ENCODE measurements around the gene KDM4B.

Gene KDM4B

DNA sequence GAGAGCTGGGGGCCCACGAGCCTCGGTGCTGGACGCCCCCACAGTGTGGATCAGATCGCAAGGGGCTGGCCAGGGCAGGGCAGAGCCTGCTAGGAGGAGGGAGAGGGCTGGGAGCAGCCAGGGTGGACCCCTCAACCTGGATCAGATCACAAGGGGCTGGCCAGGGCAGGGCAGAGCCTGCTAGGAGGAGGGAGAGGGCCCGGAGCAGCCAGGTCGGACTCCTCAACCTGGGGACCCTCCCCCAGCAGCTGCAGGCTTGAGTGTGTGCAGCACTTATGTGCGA, 126.6 kb downstream of the KDM4B start:
- Histone ChIP-seq H3K27ac (no peak overlapping the region), H3K4me3 (ENCODE audit: low read depth, low read length) (no peak overlapping the region), H3K36me3 (replicated peaks) (peaks cover 10% of the 10 kb centered on the region), H3K27me3 (replicated peaks) (no peaks in the 10 kb centered on the region)
- in situ Hi-C loops (cut with HindIII; ENCODE audit: low pct_ligation_motif_present, low sequenced_read_pairs) = no loop called here
- DNase-seq = no peak
- TF ChIP-seq, protein P1, sequence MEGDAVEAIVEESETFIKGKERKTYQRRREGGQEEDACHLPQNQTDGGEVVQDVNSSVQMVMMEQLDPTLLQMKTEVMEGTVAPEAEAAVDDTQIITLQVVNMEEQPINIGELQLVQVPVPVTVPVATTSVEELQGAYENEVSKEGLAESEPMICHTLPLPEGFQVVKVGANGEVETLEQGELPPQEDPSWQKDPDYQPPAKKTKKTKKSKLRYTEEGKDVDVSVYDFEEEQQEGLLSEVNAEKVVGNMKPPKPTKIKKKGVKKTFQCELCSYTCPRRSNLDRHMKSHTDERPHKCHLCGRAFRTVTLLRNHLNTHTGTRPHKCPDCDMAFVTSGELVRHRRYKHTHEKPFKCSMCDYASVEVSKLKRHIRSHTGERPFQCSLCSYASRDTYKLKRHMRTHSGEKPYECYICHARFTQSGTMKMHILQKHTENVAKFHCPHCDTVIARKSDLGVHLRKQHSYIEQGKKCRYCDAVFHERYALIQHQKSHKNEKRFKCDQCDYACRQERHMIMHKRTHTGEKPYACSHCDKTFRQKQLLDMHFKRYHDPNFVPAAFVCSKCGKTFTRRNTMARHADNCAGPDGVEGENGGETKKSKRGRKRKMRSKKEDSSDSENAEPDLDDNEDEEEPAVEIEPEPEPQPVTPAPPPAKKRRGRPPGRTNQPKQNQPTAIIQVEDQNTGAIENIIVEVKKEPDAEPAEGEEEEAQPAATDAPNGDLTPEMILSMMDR (IDR thresholded peaks at IDR 0.05; ENCODE audit: low read depth, low read length, missing control alignments) = no peak

DNA sequence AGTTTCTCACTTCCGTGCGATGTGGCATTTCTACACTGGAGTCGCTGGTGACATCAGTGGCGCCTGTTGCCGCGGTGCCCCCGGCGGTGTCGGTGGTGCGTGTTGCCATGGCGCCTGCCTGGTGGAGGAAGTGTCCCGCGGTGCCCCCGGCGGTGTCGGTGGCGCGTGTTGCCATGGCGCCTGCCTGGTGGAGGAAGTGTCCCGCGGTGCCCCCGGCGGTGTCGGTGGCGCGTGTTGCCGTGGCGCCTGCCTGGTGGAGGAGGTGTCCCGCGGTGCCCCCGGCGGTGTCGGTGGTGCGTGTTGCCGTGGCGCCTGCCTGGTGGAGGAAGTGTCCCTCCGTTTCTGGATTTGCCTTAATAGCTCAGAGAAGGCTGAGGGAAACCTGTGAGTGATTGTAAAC, 127.6 kb downstream of the KDM4B start:
- in situ Hi-C loops (cut with HindIII; ENCODE audit: low pct_ligation_motif_present, low sequenced_read_pairs) = no loop called here

DNA sequence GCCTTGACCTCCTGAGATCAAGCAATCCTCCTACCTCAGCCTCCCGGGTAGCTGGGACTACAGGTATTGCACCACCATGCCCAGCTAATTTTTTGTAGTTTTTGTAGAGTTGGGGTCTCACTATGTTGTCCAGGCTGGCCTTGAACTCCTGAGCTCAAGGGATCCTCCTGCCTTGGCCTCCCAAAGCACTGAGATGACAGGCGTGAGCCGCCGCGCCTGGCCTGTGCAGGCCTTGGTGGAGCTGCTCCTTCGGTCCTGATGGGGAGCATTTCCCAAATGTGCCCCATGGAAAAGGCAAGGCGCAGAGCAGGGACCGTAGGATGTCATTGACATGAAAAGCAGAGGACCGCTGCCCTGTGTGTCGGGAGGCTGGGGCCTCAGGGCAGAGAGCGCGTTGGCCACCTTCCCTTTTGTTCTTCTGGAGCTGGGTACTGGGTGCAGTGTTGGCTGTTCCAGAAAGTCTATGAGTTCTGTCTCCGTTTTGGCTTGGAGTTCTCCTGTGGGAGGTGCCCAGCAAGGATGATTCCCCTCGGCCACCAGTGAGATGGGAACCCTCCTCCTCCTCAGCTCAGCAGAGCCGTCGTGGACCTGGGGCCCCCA, 128.5 kb downstream of the KDM4B start:
- Histone ChIP-seq H3K4me3 (ENCODE audit: low read depth, low read length) (no peak overlapping the region), H3K36me3 (replicated peaks) (peaks cover 10% of the 10 kb centered on the region), H3K27me3 (replicated peaks) (no peaks in the 10 kb centered on the region), H3K27ac (no peak overlapping the region)
- TF ChIP-seq, protein P1 (IDR thresholded peaks at IDR 0.05; ENCODE audit: low read depth, low read length, missing control alignments) = no peak
- in situ Hi-C loops (cut with HindIII; ENCODE audit: low pct_ligation_motif_present, low sequenced_read_pairs) = no loop called here
- DNase-seq = no peak

More for the DNA sequence above, 127.6 kb downstream of the KDM4B start:
- no peaks in the 10 kb centered on the region for H3K27me3 ChIP-seq (replicated peaks)
- no peak overlapping the region for H3K27ac ChIP-seq
- DNase-seq = no peak
- H3K4me3 ChIP-seq (ENCODE audit: low read depth, low read length) = no peak overlapping the region
- H3K36me3 ChIP-seq (replicated peaks) = peaks cover 10% of the 10 kb centered on the region
- TF ChIP-seq, protein P1 (IDR thresholded peaks at IDR 0.05; ENCODE audit: low read depth, low read length, missing control alignments) = no peak

DNA sequence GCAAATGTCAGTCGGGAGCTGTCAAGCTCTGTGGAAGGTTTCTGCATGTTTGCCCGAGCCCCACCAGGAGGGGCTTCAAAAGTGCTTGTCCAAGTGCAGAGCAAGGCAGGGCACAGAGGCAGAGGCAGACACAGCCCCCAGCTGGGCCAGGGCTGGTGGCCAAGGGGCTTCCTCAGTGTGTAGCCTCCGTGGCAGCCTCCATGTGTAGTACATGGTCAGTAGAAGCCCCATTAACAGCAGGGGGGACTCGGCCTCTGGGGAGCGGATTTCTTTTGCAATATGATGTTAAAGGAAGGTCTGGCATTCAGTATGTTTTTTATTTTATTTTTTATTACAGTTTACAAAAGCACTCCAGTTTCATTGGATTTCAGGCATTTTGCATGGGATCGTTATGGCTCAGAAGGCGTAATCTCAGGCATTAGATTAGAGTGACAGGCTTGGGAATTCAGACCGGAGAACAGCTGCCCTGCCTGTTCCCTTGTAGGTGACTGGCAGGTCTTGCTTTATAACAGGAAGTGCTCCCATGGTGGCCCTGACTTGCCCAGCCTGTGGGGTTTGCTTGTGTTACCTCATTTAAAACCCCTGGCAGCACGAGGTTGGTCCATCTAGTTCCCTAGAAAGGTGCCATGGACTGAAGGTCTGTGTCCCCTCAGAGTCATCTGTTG, 129.2 kb downstream of the KDM4B start:
- no peaks in the 10 kb centered on the region for H3K27me3 ChIP-seq (replicated peaks)
- TF ChIP-seq, protein P1 (IDR thresholded peaks at IDR 0.05; ENCODE audit: low read depth, low read length, missing control alignments) = no peak
- in situ Hi-C loops (cut with HindIII; ENCODE audit: low pct_ligation_motif_present, low sequenced_read_pairs) = no loop called here
- DNase-seq = no peak
- peaks cover 10% of the 10 kb centered on the region for H3K36me3 ChIP-seq (replicated peaks)
- no peak overlapping the region for H3K4me3 ChIP-seq (ENCODE audit: low read depth, low read length)
- no peak overlapping the region for H3K27ac ChIP-seq

DNA sequence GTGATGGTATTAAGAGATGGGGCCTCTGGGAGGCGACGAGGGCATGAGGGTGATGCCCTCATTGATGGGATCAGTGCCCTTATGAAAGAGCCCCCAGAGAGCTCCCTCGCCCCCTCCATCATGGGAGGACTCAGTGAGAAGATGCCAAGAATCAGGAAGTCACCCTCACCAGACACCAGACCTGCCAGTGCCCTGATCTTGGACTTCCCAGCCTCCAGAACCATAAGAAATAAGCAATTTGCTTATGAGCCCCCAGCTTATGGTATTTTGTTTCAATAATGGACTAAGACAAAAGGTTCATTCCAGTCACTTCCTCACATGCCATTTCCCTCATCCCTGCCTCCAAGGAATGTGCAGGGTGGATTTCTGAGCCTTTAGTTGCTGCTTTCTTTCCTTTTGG, 129.7 kb downstream of the KDM4B start:
- in situ Hi-C loops (cut with HindIII; ENCODE audit: low pct_ligation_motif_present, low sequenced_read_pairs) = no loop called here
- no peak overlapping the region for H3K4me3 ChIP-seq (ENCODE audit: low read depth, low read length)
- H3K36me3 ChIP-seq (replicated peaks) = peaks cover 10% of the 10 kb centered on the region
- no peaks in the 10 kb centered on the region for H3K27me3 ChIP-seq (replicated peaks)
- no peak overlapping the region for H3K27ac ChIP-seq
- no peak for DNase-seq
- TF ChIP-seq, protein P1 (IDR thresholded peaks at IDR 0.05; ENCODE audit: low read depth, low read length, missing control alignments) = no peak

Data from brain microvascular endothelial cell (primary cell).